ENCODE measurements around the gene ZNF512B. TPM values are rescaled to one million over a fixed set of nuclear protein-coding genes. Genes with fewer than 3 reads are reported as not detected.

ZNF512B gene
- total and polyA plus RNA-seq, 2 experiments from 2014 or later = 6.1 to 28.8 TPM

DNA sequence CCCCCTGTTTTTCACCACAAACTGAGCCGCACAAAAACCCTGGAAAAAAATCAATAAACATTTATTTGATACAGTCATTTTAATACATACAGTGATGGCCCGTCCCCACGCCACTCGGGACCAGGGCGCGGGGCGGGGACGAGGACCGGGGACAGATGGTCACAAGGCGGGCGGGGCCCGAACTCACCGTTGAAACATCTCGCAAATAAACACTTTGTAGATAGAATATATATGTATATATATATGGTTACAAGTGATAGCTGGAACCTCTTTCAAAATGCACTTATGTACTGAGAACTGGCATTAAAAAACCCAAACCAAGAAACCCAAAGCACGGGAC, 13.1 kb downstream of the ZNF512B start (continued):
- TF ChIP-seq, protein P1, sequence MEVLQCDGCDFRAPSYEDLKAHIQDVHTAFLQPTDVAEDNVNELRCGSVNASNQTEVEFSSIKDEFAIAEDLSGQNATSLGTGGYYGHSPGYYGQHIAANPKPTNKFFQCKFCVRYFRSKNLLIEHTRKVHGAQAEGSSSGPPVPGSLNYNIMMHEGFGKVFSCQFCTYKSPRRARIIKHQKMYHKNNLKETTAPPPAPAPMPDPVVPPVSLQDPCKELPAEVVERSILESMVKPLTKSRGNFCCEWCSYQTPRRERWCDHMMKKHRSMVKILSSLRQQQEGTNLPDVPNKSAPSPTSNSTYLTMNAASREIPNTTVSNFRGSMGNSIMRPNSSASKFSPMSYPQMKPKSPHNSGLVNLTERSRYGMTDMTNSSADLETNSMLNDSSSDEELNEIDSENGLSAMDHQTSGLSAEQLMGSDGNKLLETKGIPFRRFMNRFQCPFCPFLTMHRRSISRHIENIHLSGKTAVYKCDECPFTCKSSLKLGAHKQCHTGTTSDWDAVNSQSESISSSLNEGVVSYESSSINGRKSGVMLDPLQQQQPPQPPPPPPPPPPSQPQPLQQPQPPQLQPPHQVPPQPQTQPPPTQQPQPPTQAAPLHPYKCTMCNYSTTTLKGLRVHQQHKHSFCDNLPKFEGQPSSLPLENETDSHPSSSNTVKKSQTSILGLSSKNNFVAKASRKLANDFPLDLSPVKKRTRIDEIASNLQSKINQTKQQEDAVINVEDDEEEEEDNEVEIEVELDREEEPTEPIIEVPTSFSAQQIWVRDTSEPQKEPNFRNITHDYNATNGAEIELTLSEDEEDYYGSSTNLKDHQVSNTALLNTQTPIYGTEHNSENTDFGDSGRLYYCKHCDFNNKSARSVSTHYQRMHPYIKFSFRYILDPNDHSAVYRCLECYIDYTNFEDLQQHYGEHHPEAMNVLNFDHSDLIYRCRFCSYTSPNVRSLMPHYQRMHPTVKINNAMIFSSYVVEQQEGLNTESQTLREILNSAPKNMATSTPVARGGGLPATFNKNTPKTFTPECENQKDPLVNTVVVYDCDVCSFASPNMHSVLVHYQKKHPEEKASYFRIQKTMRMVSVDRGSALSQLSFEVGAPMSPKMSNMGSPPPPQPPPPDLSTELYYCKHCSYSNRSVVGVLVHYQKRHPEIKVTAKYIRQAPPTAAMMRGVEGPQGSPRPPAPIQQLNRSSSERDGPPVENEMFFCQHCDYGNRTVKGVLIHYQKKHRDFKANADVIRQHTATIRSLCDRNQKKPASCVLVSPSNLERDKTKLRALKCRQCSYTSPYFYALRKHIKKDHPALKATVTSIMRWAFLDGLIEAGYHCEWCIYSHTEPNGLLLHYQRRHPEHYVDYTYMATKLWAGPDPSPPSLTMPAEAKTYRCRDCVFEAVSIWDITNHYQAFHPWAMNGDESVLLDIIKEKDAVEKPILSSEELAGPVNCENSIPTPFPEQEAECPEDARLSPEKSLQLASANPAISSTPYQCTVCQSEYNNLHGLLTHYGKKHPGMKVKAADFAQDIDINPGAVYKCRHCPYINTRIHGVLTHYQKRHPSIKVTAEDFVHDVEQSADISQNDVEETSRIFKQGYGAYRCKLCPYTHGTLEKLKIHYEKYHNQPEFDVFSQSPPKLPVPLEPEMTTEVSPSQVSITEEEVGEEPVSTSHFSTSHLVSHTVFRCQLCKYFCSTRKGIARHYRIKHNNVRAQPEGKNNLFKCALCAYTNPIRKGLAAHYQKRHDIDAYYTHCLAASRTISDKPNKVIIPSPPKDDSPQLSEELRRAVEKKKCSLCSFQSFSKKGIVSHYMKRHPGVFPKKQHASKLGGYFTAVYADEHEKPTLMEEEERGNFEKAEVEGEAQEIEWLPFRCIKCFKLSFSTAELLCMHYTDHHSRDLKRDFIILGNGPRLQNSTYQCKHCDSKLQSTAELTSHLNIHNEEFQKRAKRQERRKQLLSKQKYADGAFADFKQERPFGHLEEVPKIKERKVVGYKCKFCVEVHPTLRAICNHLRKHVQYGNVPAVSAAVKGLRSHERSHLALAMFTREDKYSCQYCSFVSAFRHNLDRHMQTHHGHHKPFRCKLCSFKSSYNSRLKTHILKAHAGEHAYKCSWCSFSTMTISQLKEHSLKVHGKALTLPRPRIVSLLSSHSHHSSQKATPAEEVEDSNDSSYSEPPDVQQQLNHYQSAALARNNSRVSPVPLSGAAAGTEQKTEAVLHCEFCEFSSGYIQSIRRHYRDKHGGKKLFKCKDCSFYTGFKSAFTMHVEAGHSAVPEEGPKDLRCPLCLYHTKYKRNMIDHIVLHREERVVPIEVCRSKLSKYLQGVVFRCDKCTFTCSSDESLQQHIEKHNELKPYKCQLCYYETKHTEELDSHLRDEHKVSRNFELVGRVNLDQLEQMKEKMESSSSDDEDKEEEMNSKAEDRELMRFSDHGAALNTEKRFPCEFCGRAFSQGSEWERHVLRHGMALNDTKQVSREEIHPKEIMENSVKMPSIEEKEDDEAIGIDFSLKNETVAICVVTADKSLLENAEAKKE (CRISPR knock-in tag; IDR thresholded peaks at IDR 0.05) = no peak
- TF ChIP-seq NANOG (IDR thresholded peaks at IDR 0.05; ENCODE audit: borderline replicate concordance) = no peak
- no peak for TF ChIP-seq ZNF331 (CRISPR knock-in tag; IDR thresholded peaks at IDR 0.05; ENCODE audit: low read depth)
- no peak for TF ChIP-seq CREB1 (CRISPR knock-in tag; IDR thresholded peaks at IDR 0.05; ENCODE audit: low read depth)
- TF ChIP-seq POLR2AphosphoS5 (IDR thresholded peaks at IDR 0.05; ENCODE audit: low read depth) = no peak
- no peak for TF ChIP-seq EZH2phosphoT487 (IDR thresholded peaks at IDR 0.05; ENCODE audit: unreplicated experiment)
- TF ChIP-seq, protein P2, sequence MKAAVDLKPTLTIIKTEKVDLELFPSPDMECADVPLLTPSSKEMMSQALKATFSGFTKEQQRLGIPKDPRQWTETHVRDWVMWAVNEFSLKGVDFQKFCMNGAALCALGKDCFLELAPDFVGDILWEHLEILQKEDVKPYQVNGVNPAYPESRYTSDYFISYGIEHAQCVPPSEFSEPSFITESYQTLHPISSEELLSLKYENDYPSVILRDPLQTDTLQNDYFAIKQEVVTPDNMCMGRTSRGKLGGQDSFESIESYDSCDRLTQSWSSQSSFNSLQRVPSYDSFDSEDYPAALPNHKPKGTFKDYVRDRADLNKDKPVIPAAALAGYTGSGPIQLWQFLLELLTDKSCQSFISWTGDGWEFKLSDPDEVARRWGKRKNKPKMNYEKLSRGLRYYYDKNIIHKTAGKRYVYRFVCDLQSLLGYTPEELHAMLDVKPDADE (IDR thresholded peaks at IDR 0.05) = no peak
- TF ChIP-seq, protein P3, sequence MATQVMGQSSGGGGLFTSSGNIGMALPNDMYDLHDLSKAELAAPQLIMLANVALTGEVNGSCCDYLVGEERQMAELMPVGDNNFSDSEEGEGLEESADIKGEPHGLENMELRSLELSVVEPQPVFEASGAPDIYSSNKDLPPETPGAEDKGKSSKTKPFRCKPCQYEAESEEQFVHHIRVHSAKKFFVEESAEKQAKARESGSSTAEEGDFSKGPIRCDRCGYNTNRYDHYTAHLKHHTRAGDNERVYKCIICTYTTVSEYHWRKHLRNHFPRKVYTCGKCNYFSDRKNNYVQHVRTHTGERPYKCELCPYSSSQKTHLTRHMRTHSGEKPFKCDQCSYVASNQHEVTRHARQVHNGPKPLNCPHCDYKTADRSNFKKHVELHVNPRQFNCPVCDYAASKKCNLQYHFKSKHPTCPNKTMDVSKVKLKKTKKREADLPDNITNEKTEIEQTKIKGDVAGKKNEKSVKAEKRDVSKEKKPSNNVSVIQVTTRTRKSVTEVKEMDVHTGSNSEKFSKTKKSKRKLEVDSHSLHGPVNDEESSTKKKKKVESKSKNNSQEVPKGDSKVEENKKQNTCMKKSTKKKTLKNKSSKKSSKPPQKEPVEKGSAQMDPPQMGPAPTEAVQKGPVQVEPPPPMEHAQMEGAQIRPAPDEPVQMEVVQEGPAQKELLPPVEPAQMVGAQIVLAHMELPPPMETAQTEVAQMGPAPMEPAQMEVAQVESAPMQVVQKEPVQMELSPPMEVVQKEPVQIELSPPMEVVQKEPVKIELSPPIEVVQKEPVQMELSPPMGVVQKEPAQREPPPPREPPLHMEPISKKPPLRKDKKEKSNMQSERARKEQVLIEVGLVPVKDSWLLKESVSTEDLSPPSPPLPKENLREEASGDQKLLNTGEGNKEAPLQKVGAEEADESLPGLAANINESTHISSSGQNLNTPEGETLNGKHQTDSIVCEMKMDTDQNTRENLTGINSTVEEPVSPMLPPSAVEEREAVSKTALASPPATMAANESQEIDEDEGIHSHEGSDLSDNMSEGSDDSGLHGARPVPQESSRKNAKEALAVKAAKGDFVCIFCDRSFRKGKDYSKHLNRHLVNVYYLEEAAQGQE (IDR thresholded peaks at IDR 0.05; ENCODE audit: unreplicated experiment) = no peak
